Measurements from ENCODE around the gene MTX3. TPM values are rescaled to one million over a fixed set of nuclear protein-coding genes. Genes with fewer than 3 reads are reported as not detected.

The MTX3 gene
- total RNA-seq, 3 donors from 2014 or later (not counting 1 experiment from before 2014, with no cell fraction given) = 10.6 to 13.6 (median 10.9) TPM

DNA sequence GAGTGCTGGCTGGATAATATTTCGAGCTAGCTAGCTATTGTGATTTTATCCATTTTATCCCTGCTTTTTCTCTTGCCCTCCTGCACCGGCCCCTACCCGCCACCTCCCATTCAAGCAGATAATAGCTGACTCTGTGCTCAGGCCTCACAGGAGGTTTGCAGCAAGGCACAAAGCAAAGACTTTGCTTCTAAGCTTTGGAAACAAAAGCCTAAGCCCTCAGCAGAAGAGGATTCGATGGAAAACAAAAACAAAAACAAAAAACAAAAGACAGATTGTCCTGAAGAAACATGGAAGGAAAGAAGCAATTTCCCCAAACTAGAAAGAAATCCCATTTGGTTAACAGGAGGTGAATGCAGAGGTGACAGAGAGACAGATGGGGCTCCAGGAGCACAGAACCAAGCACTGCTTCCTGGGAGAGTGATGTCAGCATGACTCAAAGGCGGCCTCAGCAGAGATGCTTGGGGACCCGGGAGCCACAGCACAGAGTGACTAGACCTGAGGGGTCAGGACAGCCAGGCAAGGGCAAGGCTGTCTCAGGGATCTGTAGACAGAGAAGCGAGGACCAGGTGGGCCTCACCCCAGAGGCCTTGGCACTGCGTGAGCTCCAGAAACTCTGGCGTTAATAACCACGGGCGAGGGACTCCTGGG, 28.4 kb downstream of the MTX3 start:
- H3K9me3 Mint-ChIP-seq = no peaks in the 10 kb centered on the region

GRCh38 chr5:79961716-79962574, 29.1 kb downstream of the MTX3 start:
- no peak overlapping the region for H3K4me3 ChIP-seq (ENCODE audit: low read length)
- no peaks in the 10 kb centered on the region for H3K4me1 ChIP-seq (ENCODE audit: control insufficient read depth, insufficient read depth, low read length)
- Mint-ChIP-seq H3K36me3 (no peaks in the 10 kb centered on the region), H3K4me3 (no peak overlapping the region), H3K27me3 (ENCODE audit: low read depth in 2 of 2) (peaks cover 19 to 21% of the 10 kb centered on the region in 2 donors), H3K4me1 (no peaks in the 10 kb centered on the region), H3K27ac (no peak overlapping the region), H3K9me3 (no peaks in the 10 kb centered on the region)
- ATAC-seq = no peak
- no peaks in the 10 kb centered on the region for H3K27me3 ChIP-seq (ENCODE audit: control insufficient read depth, insufficient read depth, low read length)
- no peak for TF ChIP-seq CTCF (IDR thresholded peaks at IDR 0.05)
- no peaks in the 10 kb centered on the region for H3K36me3 ChIP-seq (ENCODE audit: control insufficient read depth, insufficient read depth, low read length)
- 98% methylated on average over 6 of the region's 9 CpGs for WGBS (ENCODE audit: insufficient coverage)
- intact Hi-C loops (cut with micrococcal nuclease) = no loop called here
- H3K9me3 ChIP-seq (ENCODE audit: control insufficient read depth, insufficient read depth, low read length) = no peaks in the 10 kb centered on the region
- DNase-seq = no peak
- no peak overlapping the region for H3K27ac ChIP-seq (ENCODE audit: low read length)

More for the DNA sequence above, 28.4 kb downstream of the MTX3 start:
- H3K27ac Mint-ChIP-seq = no peak overlapping the region
- H3K36me3 ChIP-seq (ENCODE audit: control insufficient read depth, insufficient read depth, low read length) = no peaks in the 10 kb centered on the region
- H3K27me3 Mint-ChIP-seq (ENCODE audit: low read depth in 2 of 2) = peaks cover 20 to 26% of the 10 kb centered on the region in 2 donors
- 85% methylated on average over 11 of the region's 11 CpGs for WGBS (ENCODE audit: insufficient coverage)
- no peaks in the 10 kb centered on the region for H3K4me1 ChIP-seq (ENCODE audit: control insufficient read depth, insufficient read depth, low read length)
- TF ChIP-seq CTCF (IDR thresholded peaks at IDR 0.05) = no peak
- H3K36me3 Mint-ChIP-seq = no peaks in the 10 kb centered on the region
- no peaks in the 10 kb centered on the region for H3K4me1 Mint-ChIP-seq
- H3K9me3 ChIP-seq (ENCODE audit: control insufficient read depth, insufficient read depth, low read length) = no peaks in the 10 kb centered on the region
- H3K4me3 ChIP-seq (ENCODE audit: low read length) = no peak overlapping the region
- H3K27ac ChIP-seq (ENCODE audit: low read length) = no peak overlapping the region
- no peak overlapping the region for H3K4me3 Mint-ChIP-seq
- H3K27me3 ChIP-seq (ENCODE audit: control insufficient read depth, insufficient read depth, low read length) = no peaks in the 10 kb centered on the region
- intact Hi-C loops (cut with micrococcal nuclease) = no loop called here
- DNase-seq (no peak), ATAC-seq (no peak)

DNA sequence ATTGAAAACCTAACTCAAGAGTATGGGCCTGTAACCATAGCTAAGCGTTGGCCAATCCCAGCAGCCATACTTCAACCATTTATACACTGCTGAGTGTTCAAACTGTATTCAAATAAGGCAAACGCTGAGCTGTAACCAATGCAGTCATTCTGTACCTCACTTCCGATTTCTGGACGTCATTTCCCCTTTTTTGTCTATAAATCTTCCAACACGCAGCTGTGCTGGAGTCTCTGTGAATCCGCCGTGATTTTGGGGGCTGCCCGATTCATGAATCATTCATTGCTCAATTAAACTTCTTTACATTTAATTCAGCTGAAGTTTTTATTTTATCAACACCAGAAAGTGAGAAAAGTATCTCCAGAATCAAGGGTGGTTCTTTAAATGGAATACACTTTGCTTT, 31.7 kb downstream of the MTX3 start:
- Histone ChIP-seq H3K4me1 (ENCODE audit: control insufficient read depth, insufficient read depth, low read length) (no peaks in the 10 kb centered on the region), H3K27ac (ENCODE audit: low read length) (no peak overlapping the region), H3K4me3 (ENCODE audit: low read length) (no peak overlapping the region), H3K27me3 (ENCODE audit: control insufficient read depth, insufficient read depth, low read length) (no peaks in the 10 kb centered on the region), H3K36me3 (ENCODE audit: control insufficient read depth, insufficient read depth, low read length) (no peaks in the 10 kb centered on the region), H3K9me3 (ENCODE audit: control insufficient read depth, insufficient read depth, low read length) (no peaks in the 10 kb centered on the region)
- peaks cover 11 to 23% of the 10 kb centered on the region in 2 donors for H3K27me3 Mint-ChIP-seq (ENCODE audit: low read depth in 2 of 2)
- H3K4me1 Mint-ChIP-seq = no peaks in the 10 kb centered on the region
- DNase-seq (no peak), ATAC-seq (no peak)
- H3K36me3 Mint-ChIP-seq = no peaks in the 10 kb centered on the region
- no peak for TF ChIP-seq CTCF (IDR thresholded peaks at IDR 0.05)
- H3K4me3 Mint-ChIP-seq = no peak overlapping the region
- intact Hi-C loops (cut with micrococcal nuclease) = no loop called here
- 72% methylated on average over 8 of the region's 8 CpGs for WGBS (ENCODE audit: insufficient coverage)
- H3K27ac Mint-ChIP-seq = no peak overlapping the region
- H3K9me3 Mint-ChIP-seq = no peaks in the 10 kb centered on the region

Data from natural killer cell (primary cell).